GM19239 (cell line): ENCODE measurements around the gene ZKSCAN3.
"Not testable (repeated sequence)": the region's sequence is repeated elsewhere in the genome, so short reads cannot be mapped to it uniquely, and the experiment has no call there.

ENCODE experiments used
- DNase-seq: peaks from one replicate; pipeline ENCODE4 v3.0.0; 2011; ENCODE audit warnings: low spot score; ENCODE audit not compliant: insufficient read length
- FAIRE-seq: peaks from 2 replicates; lab custom pipeline; 2011; peaks lifted over from hg19 to GRCh38; lab: Jason Lieb, UNC

Gene ZKSCAN3

DNA sequence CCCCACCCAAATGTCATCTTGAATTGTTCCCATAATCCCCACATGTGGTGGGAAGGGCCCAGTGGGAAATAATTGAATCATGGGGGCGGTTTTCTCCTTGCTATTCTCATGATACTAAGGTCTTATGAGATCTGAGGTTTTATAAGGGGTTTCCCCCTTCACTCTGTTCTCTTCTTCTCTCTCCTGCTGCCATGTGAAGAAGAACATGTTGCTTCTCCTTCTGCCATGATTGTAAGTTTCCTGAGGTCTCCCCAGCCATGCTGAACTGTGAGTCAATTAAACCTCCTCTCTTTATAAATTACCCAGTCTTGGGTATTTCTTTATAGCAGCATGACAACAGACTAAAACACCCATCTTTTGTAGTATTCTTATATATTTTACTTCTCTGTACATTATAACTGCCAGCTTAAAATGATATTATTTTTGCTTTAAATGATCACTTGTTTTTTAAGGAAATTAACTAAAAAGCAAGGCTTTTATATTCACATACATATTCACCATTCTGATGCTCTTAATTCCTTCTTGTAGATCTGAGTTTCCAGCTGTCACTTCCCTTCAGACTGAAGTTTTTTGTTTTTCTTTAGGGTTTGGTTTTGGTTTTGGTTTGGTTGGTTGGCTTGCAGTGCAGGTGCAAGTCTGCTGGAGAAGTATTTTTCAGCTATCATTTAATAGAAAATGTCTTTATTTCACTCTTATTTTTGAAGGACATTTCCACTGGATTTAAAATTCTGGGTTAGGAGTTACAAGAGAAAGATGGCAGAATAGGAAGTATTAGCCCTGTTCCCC, 9.2 kb upstream of the ZKSCAN3 start:
- DNase-seq (no peak), FAIRE-seq (no peak)

DNA sequence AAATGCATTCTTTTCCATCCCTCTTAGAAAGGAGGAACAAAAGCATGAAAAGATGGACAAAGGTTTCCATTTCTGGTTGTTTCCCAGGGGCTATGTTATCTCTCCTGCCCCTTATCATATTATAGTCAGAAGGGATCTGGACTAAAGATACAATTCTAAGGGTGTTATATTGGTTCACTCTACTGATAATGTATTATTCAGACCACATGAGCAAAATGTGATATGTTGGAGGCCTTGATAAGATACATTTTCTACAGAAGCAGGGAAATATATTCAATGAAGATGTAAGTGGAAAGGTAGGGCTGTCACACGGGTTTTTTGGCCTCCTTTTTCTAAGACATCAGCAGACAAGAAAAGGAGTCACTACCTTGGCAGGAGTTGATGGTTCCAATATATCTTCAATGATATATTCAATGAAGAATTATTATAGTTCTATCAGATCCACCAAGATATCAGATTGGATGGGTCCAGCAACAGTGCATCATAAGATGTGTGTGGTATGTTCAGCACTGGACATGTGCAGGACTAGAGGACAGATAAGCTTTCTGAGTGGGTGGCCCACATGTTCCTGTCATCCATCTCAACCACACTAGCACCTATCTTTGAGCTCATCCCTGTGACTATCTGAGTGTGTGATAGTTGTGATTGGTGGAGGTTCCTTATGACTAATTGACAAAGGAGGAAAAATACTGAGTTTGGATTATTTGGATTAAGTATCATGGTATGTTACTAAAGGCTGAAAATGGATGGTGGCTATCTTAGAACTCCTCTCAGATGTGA, 5.7 kb upstream of the ZKSCAN3 start:
- no peak for FAIRE-seq
- DNase-seq, result no peak

DNA sequence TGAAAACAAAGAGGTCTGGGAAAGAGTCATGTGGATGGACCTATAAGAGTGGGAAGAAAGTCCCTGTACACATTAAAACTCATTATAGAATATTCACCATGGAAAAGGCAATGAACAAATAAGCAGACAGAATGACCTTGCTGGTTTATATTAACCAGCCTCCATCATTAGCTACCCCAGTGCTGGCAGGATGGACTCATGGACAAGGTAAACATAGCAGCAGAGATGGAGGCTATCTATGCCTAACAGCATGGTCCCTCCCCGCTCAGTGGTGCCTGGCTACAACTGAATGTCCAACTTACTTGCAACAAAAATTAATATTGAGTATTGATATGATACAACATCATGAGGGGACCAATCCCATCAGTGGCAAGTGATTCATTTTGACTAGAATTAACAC, 4.5 kb upstream of the ZKSCAN3 start:
- DNase-seq (no peak), FAIRE-seq (no peak)

DNA sequence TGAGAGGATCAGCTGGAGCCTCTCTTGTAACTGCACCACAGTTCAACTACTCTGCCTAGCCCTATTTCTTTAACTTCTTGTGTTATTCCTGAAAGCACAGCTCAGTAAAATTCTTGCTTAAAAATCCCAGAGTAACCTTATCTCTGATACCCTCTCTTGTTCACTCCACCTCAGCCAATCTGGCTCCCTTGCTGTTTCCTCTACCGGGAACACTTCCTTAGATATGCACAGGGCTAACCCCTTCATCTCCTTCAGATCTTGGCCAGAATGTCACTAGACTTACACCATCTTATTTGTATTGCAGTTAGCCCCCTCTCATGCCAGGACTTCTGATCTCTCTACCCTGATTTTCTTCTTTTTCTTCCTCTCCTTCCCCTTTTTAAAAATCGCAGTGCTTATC, 2.6 kb upstream of the ZKSCAN3 start:
- no peak for FAIRE-seq

DNA sequence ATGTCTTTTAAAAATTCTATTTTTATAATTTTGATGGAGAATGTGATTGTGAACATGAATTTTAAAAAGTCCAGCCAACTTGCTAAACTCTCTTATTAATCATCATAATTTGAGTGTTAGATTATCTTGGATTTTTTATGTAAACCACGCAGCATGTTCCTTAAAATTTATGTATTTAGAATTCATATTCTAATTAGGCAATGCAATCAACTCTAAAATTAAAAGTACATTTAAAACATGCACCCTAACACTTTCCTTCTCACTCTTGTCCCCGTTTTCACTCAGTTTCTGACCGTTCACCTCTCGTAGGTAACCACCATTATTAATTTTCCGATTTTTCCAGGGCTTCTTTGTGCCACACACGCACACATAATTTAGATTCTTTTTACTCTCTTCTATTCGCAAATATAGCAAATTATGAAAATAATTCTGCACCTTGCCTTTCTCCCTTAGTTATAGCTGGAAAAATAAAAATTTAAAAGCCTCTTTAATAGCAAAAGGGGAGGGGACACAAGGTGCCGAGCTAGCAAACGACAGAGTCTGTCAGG, 329 bp upstream of the ZKSCAN3 start:
- FAIRE-seq, result no peak
- no peak for DNase-seq

More for the DNA sequence above, 2.6 kb upstream of the ZKSCAN3 start:
- no peak for DNase-seq

DNA sequence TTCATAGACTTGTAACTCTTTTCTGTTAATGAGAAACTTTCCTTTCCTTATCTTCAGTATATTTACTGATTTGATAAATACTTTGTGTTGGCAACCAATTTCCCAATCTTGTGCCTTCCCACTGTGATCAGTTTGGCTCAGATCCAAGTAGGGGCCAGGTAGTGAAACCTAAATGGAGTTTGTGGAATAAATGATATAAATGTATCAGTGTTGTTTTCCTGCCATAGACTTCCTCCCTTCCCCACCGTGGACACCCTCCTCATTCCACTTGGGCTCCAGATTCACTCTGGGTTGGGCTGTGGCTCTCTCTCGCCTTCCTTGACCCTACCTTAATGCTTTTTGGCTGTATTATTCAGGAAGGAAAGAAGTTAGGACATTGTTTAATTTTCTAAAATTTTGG, 1.3 kb downstream of the ZKSCAN3 start:
- FAIRE-seq (no peak), DNase-seq (no peak)

DNA sequence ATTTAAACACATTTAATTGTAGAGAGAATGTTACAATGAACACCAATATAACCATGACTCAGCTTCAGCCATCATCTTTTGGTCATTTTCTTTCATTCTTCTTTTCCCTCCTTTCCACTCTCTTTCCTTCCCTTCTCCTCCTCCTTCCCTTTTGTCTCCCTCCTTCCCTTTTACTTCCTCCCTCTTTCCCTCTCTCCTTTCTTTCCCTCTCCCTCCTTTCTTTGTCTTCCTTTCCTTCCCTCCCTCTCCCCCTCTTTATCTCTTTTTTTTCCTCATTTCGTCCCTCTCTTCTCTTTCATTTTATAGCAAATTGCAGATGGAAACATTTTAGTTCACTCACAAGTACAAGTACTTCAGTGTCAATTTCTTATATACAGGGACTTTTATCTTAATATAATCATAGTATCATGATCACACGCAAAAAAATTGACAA, 1.8 kb downstream of the ZKSCAN3 start:
- FAIRE-seq, result no peak
- DNase-seq, result no peak

DNA sequence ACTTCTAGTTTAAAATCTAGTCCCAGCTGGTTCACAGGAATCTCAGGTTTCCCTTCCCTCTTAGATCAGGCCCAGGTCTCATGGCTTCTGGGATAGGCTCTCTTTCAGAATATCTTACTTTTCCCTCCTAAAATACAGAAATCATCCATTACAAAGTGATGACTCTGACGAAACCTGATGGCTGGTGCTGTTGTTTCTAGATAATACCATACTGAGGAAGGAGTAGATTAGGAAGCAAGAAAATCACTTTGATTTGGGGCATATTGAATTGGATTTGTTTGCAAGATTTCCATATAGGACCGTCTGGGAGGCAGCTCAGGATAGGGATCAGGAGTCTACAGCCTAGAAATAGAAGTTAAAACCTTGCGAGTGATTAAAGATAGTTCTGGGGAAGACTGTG, 3.6 kb downstream of the ZKSCAN3 start:
- FAIRE-seq (no peak), DNase-seq (no peak)

DNA sequence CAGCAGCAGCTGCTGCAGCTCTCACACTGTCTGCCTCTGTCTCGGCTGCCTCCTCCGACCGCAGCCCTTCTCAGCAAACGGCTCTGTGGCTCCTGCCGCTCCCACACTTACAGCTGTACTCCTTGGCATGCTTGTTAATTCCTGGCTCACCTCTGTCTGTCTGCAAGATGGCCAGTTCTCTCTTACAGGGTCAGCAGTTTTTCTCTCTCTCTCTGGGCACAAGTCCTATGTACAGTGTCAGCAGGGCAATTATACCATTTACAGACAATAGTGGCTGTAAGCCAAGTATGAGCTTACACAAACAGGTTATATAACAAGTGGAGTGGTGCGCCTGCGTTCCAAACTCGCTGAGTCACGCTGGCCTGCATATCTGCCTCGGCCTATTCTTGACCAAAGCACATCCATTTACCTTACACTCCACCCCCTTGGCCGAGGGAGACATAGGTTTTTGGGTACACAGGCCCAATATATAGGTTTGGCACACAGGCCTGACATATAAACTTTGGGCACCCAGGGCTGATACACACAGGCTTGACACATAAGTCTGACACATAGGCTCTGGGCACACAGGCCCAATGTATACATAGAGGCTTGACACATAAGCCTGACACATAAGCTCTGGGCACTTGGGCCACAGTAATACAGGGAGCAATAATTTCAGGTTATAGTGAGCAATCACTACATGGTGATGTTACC, 4.4 kb downstream of the ZKSCAN3 start:
- DNase-seq, result no peak
- no peak for FAIRE-seq

DNA sequence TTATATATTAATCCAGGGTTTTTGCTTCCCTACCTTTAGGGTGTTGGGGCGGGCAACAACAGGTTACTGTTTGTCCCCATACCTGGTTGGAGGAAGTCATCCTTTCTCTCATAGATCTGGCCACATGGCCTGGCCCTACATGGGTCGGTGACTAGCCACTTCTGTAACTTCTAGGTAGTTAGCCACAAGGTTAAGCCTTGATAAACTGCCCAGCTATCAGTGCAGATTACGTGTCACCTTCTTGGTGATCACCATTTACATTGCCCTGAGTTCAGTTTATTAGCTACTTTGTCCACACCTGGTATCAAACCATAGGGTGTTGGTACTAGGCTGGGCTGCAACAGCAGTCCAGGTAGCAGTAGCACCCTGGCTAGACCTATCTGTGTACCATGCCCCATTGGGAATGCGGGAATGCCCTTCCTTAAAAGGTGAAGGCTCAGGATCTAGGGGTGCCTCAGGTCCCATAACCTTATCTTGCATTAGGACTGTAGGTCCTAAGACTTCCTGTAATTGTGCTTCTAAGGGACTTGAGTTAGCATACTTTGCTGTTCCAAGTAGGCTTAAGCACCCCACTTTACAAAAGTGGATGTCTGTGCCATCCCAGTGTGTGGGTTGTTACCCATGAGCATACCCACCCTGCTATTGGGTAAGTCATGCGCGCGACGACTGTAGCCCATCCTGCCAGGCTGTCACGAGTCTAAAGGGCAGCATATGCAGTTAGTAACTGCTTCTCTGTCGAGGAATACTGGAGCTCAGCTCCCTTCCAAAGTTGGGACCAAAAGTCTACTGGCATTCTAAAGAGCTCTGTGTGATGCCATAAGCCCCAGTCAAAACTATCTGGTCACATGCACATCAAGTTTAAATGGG, 5.2 kb downstream of the ZKSCAN3 start:
- FAIRE-seq (no peak), DNase-seq (no peak)

DNA sequence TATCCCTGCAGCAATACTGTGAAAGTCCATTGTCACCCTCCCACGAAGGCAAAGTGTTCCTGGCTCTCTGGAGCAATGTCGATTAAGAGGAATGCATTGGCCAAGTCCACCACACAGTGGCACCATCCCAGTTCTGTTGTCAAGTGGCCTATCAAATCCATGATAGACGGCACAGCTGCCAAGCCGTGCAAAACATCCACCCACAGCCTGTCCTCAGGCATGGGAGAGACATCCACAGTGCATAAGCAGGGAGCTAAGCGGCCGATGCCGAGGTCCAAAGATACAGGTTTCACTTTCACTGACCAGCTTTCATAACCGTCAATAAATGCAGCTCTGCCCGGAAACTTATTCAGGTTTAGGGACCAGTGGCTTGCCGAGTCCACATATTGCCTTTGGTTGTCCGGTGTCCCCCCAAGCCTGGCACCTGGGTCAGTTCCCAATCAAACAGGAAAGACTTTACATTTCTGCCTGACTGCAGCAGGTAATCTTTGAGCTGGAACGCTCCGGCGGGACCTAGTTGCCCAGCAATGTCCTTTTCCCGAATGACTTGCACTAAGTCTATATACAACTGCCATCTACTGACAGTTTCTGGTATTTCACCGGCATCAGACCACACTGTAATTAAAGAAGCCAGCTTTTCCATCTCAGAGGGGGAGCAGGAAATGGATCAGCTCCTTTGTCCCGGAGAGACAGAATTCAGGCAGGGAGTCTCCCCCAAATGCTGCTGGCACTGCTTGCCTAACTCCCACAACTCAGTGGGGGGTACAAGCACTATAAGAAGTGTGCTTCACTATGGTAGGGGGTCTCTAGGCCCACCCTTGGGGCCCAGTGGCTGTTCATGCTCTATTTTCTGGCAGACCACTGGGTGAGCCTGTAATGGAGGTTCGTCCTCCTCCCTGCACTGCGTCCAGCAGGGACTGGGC, 6.3 kb downstream of the ZKSCAN3 start:
- DNase-seq (peak; percentile 35), FAIRE-seq (peak; percentile 94)

DNA sequence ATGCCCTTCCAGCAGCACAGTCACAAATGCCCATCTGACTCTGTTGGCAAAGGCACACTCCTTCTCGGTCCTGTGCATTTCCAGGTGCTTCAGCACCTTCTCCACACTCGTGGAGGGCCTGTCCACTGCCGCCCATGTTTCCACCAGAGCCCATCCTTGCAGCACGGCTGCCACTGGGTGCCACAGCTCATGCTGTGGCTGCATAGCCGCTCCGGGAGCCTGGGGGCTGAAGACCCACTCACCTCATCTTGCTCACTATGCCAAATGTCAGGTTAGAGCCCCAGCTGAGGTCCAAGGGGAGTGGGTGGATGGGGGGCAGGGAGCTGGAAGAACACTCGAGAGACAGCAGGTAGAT, 6.9 kb downstream of the ZKSCAN3 start:
- DNase-seq (no peak), FAIRE-seq (no peak)

DNA sequence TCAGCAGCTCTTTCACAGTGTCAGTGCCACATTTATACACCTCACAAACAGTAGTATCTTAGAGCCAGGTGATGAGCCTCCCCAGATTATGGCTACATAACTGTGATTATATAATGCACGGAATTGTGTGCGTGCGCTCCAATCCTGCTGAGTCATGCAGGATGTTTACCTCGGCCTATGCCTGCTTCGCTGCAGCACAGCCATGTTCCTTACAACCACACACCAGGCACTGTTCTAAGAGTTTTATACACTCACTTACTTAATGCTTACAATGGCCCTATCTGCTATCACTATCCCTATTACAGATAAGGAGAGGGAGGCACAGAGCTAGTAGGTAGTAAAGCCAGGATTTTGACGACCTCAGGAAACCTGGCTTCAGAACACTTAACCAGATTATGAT, 7.3 kb downstream of the ZKSCAN3 start:
- FAIRE-seq, result no peak
- no peak for DNase-seq

DNA sequence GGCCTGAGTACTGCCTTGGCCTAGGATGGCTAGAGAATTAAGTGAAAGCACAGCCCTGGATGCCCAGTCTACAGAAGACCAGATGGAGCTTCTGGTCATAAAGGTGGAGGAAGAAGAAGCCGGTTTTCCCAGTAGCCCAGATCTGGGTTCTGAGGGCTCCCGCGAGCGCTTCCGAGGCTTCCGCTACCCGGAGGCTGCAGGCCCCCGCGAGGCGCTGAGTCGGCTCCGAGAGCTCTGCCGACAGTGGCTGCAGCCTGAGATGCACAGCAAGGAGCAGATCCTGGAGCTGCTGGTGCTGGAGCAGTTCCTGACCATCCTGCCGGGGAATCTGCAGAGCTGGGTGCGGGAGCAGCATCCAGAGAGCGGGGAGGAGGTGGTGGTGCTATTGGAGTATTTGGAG, 9.8 kb downstream of the ZKSCAN3 start:
- not testable (repeated sequence) for FAIRE-seq, DNase-seq

DNA sequence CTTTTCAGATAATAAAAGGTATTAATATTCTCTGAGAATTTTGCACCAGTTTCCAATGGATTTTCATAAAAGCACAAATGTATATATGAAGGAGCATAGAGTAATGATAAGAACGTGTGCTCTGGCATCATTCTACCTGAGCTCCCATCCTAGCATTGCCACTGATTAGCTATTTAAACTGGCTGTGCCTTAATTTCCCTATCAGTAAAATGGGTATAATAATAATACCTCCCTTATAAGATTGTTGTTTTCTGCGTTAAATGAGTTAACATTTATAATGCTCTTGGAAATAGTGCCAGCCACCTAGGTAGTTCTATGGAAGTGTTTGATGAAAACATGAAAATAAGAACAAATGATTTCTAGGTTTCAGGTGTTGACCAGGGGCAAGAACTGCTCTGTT, 11.2 kb downstream of the ZKSCAN3 start:
- DNase-seq, result no peak
- no peak for FAIRE-seq

DNA sequence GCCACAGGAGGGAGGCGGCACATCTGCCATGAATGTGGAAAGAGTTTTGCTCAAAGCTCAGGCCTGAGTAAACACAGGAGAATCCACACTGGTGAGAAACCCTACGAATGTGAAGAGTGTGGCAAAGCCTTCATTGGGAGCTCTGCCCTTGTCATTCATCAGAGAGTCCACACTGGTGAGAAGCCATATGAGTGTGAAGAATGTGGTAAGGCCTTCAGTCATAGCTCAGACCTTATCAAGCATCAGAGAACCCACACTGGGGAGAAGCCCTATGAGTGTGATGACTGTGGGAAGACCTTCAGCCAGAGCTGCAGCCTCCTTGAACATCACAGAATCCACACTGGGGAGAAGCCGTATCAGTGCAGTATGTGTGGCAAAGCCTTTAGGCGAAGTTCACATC, 15.8 kb downstream of the ZKSCAN3 start:
- not testable (repeated sequence) for DNase-seq, FAIRE-seq

DNA sequence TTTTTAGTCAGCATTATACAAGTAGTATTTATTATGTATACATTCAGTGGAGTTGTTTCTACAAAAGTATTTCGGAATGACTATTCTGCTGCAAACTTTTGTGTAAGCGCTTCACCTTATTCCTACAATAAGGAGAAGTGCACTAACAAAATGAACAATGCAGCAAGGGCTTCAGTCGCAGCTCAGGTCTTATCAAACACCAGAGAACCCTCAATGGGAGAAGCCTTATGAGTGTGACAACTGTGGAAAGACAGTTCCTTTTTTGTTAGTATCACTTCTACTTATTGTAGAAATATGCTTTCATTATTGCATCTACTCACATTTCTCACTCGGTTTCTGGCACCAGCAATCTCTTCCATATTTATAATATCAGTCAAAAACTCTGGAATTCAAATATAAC, 18.8 kb downstream of the ZKSCAN3 start:
- FAIRE-seq, result peak; percentile 18
- DNase-seq, result no peak

DNA sequence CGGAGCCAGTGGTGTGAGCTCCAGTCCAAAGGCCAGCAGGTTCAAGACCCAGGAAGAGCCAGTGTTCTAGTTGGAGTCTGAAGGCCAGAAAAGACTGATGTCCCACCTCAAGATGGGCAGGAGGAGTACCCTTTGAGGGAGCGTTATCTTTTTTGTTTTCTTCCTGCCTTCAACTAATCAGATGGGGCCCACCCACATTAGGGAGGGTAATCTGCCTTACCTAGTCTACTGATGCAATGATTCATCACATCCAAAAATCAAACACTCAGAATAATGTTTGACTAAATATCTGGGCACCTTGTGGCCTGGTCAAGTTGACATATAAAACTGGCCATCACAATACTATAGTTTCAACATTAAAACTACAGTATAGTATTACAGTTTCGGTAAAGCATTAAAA, 19.7 kb downstream of the ZKSCAN3 start:
- no peak for DNase-seq
- no peak for FAIRE-seq

DNA sequence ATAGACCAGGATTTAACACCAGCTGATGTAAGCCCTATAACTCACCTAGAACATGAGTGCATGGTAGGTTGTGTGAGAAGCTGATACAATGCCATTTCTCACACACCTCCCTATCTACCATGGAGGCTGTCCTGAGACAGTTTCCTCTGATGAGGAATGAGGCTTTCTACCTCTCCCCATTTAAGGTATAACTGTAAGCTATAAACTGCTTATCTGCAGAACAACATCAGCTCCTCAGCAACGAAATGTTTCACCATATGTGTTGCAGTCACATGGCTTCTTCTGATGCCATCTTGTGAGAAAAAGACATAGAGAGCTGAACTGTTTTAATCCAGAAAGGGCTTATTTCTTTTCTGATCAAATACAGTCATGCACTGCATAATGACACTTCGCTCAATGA, 20.7 kb downstream of the ZKSCAN3 start:
- FAIRE-seq (no peak), DNase-seq (no peak)
